GM18870 (cell line): Measurements from ENCODE around the gene MUC22.
"Not testable (repeated sequence)": the region's sequence is repeated elsewhere in the genome, so short reads cannot be mapped to it uniquely, and the experiment has no call there.

Source experiments
- ATAC-seq: cut with Tn5 transposase; IDR thresholded peaks from one replicate; pipeline ENCODE4 v1.9.1; 2021; ENCODE audit warnings: moderate library complexity; ENCODE audit not compliant: unreplicated experiment

Gene MUC22

DNA sequence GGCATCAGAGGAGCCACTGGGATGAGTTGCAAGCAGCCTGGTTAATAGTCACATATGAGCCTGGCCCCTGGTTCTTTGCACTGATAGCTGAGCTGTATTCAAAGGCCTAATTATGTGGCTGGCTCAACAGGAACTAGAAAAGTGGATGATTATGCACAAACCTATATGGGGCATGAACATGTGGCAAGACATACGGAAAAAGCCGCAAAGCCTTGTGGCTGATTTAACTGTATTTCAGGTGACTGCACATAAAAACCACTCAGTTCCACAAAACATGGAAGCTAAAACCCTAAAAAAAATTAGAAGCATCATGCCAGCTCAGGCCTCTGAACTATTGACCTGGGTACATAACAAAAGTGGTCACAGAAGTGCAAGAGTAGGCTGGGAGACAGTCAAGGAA lies 13.0 kb upstream of the MUC22 start:
- no peak for ATAC-seq

DNA sequence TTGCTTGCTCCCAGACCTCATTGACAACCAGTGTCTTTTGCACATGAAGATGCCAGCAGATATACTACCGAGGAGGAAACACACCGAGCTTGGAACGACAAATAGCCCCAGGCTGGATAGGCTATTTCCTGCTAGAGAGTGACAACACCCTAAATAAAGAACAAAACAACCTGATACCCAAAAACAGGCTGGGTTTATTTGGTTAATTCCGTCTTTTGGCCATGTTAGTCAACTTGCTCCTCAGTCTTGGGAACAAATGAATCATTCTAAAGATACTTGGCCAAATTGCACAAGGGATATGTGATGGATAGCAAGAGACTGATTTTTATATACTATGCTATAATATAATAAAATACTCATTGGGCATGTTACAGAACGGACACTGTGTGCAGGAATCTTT lies 11.5 kb upstream of the MUC22 start:
- no peak for ATAC-seq

DNA sequence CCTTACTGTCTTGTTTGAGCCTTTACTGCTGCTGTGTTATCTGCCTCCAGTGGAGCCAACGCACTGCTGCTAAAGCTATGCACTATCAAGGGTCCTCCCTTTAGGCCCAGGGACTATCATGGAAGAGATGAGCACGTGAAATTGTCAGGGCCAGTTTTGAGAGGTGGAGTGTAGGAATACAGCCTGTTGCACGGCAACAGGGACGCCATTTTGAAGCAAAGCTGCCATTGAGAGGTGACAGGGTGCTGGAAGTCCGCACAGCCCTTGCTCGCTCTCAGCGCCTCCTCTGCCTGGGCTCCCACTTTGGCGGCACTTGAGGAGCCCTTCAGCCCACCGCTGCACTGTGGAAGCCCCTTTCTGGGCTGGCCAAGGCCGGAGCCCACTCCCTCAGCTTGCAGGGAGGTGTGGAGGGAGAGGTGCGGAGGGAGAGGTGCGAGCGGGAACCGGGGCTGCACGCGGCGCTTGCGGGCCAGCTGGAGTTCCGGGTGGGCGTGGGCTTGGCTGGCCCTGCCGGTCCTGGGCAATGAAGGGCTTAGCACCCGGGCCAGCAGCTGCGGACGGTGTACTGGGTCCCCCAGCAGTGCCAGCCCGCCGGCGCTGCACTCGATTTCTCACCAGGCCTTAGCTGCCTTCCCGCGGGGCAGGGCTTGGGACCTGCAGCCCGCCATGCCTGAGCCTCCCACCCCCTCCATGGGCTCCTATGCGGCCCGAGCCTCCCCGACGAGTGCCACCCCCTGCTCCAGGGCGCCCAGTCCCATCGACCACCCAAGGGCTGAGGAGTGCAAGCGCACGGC lies 10.0 kb upstream of the MUC22 start:
- ATAC-seq, result not testable (repeated sequence)

DNA sequence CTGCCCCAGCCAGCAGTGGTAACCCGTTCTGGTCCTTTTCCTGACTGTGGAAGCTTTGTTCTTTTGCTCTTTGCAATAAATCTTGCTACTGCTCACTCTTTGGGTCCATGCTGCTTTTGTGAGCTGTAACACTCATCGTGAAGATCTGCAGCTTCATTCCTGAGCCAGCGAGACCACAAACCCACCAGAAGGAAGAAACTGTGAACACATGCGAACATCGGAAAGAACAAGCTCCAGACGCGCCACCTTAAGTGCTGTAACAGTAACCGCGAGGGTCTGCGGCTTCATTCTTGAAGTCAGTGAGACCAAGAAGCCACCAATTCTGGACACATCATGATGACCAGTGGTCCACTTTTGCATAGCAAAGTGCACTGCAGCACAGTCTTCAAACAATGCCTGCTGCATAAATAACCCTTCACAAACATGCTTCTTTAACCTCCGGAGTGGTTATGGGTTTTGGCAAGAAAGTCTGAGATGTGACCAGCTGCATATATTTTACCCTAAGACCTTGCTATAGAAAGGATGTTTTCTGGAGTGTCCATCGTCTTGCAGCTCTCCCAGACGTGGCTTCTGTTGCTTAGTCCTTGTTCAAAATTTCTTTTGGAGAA lies 8.9 kb upstream of the MUC22 start:
- no peak for ATAC-seq

DNA sequence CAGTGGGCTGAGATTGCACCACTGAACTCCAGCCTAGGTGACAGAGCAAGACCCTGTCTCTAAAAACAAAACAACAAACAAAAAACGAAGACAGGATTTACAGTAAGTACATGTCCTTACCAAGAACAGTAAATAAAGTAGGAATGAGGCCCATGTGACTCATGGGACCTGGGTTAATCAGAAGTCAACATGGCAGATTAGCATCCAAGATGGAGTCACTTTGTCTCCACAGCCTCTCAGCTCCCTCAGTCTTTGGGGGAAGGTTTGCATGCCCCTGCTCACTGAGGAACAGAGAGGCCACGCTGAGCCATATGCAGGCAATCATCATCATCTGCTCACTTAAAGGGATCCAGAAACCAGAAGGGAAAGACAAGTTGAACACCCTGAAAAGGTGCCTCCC lies 7.8 kb upstream of the MUC22 start:
- no peak for ATAC-seq

- ATAC-seq, result no peak
Observed at GRCh38 chr6:31004794-31005193, 5.5 kb upstream of the MUC22 start.

DNA sequence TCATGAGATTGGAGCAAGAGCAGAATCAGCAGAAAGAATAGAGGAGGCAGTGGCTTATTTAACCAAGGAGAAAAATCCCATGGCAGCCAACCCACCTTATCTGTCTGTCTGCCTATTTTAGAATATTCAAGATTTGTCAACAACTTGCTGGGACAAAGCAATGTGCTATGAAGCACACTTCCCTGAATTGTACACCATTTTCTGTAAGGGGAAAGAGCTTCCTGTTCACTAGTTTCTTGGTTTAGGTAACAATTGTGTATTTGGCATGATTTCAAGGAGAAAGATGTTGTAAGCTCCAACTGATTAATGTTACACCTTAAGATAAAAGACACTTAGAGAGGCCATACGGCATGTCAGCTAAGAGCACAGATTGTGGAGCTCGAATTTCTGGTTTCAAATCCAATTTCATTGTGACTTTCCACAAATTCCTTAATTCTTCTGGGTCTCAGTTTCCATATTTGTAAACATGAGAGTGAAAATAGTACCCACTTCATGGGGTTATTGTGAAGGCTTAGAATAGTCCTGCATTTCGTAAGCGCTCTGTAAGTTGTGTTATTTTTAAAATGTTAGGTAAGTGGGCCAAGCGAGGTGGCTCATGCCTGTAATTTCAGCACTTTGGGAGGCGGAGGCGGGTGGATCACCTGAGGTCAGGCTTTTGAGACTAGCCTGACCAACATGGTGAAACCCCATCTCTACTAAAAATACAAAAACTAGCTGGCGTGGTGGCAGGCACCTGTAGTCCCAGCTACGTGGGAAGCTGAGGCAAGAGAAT lies 4.8 kb upstream of the MUC22 start:
- ATAC-seq, result no peak

GRCh38 chr6:31007694-31008093 lies 2.6 kb upstream of the MUC22 start:
- no peak for ATAC-seq

DNA sequence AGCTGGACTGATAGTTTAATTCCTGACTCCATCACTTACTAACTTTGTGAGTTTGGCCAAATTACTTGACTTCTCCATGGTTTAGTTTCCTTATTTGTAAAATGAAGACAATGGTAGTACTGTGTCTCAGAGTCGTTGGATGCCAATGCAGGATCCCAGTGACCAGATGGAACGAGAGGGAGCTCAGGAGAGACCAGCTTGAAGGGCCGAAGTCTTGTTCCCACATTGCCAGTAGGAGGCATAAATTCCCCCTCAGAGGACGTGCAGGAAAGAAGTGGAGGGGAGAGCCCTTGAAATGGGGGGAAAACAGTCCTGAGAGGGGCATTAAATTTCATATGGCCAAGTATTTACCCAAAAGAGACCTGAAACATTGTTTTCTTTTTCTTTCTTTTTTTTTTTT lies 2.1 kb upstream of the MUC22 start:
- no peak for ATAC-seq

DNA sequence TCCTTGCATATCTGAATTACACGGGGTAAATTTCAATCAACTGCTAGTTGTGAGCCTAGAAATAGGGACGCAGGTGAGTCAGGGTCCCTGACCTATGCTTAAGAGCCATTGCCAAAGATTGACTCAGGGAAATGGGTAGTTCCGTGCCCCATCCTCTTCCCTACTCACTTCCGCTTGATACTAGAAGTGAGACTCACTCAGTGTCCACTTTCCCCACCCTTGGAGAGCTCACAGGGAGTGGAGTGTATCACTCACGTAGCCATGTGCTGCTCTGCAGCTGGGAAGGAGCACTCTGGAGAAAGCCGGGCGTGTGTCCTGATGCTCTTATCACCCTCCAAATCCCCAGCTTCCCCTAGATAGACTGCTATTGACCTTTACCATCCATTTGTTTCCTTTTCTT lies 543 bp upstream of the MUC22 start:
- no peak for ATAC-seq

DNA sequence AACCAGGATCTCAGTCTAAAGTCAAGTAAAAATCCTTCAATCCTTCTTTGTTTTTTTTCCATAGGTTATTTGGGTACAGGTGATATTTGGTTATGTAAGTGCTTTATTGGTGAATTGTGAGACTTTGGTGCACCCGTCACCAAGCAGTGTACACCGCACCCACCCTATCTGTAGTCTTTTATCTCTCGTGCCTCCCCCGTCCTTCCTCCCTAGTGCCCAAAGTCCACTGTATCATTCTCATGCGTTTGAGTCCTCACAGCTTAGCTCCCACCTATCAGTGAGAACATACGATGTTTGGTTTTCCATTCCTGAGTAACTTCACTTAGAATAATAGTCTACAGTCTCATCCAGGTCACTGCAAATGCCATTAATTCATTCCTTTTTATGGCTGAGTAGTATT lies 879 bp downstream of the MUC22 start:
- no peak for ATAC-seq

DNA sequence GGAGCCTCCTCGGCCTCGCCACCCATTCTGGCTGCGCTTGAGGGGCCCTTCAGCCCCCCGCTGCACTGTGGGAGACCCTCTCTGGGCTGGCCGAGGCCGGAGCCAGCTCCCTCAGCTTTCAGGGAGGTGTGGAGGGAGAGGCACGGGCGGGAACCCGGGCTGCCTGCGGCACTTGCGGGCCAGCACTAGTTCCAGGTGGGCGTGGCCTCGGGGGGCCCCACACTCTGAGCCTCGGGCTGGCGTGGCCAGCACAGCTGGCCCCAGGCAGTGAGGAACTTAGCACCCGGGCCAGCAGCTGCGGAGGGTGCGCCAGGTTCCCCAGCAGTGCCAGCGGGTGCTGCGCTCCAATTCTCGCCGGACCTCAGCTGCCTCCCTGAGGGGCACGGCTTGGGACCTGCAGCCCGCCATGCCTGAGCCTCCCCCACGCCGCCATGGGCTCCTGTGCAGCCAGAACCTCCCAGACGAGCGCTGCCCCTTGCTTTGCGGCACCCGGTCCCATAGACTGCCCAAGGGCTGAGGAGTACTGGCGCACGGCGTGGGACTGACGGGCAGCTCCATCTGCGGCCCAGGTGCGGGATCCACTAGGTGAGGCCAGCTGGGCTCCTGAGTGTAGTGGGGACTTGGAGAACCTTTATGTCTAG lies 6.5 kb downstream of the MUC22 start:
- ATAC-seq, result no peak

GRCh38 chr6:31017436-31017835 lies 7.2 kb downstream of the MUC22 start:
- not testable (repeated sequence) for ATAC-seq

DNA sequence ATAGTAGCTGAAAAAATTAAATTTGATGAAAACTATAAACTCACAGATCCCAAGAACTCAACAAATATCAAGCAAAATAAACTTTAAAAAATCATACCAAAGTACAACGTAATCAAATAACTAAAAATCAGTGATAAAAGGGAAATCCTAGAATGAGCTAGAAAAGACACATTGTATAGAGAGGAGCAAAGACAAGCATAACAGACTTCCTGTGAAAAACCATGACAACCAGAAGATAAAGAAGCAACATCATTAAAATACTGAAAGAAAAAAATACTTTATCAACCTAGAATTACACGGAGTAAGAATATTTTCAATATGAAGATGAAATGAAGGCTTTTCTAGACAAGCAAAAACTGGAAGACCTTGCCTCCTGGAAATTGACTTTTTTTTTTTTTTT lies 9.8 kb downstream of the MUC22 start:
- no peak for ATAC-seq

DNA sequence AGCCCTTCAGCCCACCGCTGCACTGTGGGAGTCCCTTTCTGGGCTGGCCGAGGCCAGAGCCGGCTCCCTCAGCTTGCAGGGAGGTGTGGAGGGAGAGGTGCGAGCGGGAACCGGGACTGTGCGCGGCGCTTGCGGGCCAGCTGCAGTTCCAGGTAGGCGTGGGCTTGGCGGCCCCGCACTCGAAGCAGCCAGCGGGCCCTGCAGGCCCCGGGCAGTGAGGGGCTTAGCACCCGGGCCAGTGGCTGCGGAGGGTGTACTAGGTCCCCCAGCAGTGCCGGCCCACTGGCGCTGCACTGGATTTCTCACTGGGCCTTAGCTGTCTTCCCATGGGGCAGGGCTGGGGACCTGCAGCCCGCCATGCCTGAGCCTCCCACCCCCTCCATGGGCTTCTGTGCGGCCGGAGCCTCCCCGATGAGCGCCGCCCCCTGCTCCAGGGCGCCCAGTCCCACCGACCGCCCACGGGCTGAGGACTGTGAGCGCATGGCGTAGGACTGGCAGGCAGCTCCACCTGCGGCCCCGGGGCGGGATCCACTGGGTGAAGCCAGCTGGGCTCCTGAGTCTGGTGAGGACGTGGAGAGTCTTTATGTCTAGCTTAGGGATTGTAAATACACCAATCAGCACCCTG lies 10.5 kb downstream of the MUC22 start:
- ATAC-seq, result not testable (repeated sequence)

- not testable (repeated sequence) for ATAC-seq
Observed at GRCh38 chr6:31021705-31022531, 11.6 kb downstream of the MUC22 start.

DNA sequence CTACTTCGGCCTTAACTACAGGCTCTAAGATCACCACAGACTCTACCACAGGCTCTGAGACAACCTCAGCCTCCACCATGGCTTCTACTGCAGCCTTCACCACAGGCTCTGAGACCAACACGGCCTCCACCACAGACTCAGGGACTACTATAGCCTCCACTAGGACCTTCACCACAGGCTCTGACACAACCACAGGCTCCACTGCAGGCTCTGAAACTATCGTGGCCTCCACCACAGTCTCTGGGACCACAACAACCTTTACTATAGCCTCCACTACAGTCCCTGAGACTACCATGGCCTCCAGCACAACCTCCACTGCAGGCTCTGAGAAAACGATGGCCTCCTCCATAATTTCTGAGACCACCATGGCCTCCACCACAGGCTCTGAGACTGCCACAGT lies 15.3 kb downstream of the MUC22 start:
- ATAC-seq, result no peak

DNA sequence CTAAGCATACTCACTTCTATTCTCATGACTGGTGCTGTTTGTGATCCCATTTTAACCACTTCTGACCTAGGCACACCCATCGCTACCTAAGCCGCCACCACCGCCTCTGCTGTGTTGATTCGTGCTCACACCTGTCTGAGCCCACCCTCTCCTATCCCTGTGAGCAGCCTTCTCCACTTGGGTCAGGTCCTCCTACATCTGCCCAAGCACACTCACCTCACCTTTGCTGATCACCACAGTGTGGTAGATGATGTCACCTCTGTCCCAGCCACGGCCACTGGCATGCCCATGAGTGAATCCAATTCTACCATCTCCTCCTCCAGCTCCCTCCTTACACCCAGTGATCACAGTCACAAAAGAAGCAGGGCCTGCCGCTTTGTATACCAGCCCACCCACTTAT lies 20.8 kb downstream of the MUC22 start:
- ATAC-seq, result no peak

GRCh38 chr6:31033075-31033474 lies 22.8 kb downstream of the MUC22 start:
- ATAC-seq, result no peak

DNA sequence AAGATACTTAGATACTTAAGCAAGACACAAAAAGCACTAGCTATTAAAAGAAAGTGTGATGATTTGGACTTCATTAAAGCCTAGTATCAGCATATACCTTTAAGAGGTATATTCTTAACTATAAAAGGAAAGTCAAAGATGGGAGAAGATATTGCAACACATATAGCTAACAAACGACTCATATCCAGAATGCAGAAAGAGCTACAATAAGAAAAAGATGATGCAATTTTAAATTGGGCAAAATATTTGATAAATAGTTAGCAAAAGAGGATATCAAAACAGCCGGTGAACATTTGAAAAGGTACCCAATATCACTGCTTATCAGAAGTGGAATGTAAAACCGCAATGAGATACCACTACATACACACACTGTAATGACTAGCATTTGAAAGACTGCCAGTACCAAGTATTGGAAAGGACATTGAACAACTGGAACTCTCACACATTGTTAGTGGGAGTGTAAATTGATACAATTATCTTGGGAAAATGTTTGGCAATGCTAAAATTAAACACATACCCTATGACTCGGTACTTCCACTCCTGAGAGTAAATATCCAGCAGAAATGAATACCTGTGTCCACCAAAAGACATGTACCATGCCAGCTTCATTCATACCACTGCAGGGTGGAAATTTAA lies 25.7 kb downstream of the MUC22 start:
- ATAC-seq, result no peak
